PC-3 (cell line): ENCODE data around the gene KDELR3.

Experiments used
- CTCF ChIP-seq: fragments of 300-600 bp; sonication (generic); conservative IDR thresholded peaks from 2 replicates; pipeline ENCODE4 v1.5.1; 2017; ENCODE audit warnings: antibody characterized with exemption, low read depth, mild to moderate bottlenecking, low read length
- EZH2 ChIP-seq: fragments of 300-600 bp; sonication (generic); IDR thresholded peaks from one replicate; pipeline ENCODE4 v1.6.1; 2017; ENCODE audit warnings: antibody characterized with exemption, mild to moderate bottlenecking, low read length; ENCODE audit not compliant: unreplicated experiment

GRCh38 chr22:38490475-38490874 is 22.6 kb downstream of the KDELR3 start:
- TF ChIP-seq CTCF (no peak), EZH2 (no peak)
